B cell (primary cell): Measurements from ENCODE around the gene PGF. TPM values are rescaled to one million over a fixed set of nuclear protein-coding genes. Genes with fewer than 3 reads are reported as not detected.
A peak's percentile ranks its signal among the peaks of the same experiment; 100 is the strongest.

Experiments
- ATAC-seq: fragments of 200-7000 bp; cut with Tn5 transposase; one replicate; pipeline ENCODE4 v1.10.0; 2021; ENCODE audit warnings: low read depth, mild to moderate bottlenecking, moderate number of reproducible peaks, moderate library complexity
- CTCF ChIA-PET: fragments of 350-600 bp; sonication (Branson Sonifier 250); formaldehyde crosslinking; loops from one replicate; lab custom pipeline; 2021; ENCODE audit warnings: antibody characterized with exemption, inconsistent platforms; lab: Charles Lee
- POLR2A ChIA-PET: fragments of 350-600 bp; sonication (Branson Sonifier 250); formaldehyde crosslinking; loops from one replicate; lab custom pipeline; 2021; ENCODE audit warnings: antibody characterized with exemption; lab: Charles Lee
- DNase-seq: peaks from one replicate; pipeline ENCODE4 v3.0.0; 2013
- H2AFZ ChIP-seq: 2 replicates; pipeline ENCODE4 v1.6.1; 2012; ENCODE audit warnings: mild to moderate bottlenecking, low read depth, low read length; ENCODE audit not compliant: insufficient read depth, poor library complexity, severe bottlenecking
- H3K27ac ChIP-seq, 2 donors: 1 replicate in 1 of 2; 2 replicates in 1 of 2; pipeline ENCODE4 v1.5.1; 2012 to 2013; ENCODE audit warnings: low read length in 2 of 2, mild to moderate bottlenecking in 2 of 2, moderate library complexity in 1 of 2
- H3K27me3 ChIP-seq, 4 experiments: fragments of 200-600 bp in 1 of 4; sonication (generic) in 1 of 4; replicated peaks in 1 of 4; 1 replicate in 2 of 4; 2 replicates in 2 of 4; pipeline versions ENCODE4 v1.6.1 to v1.7.0; 2013 to 2016; ENCODE audit warnings: low read length in 3 of 4, mild to moderate bottlenecking in 2 of 4, mixed read lengths in 1 of 4, moderate library complexity in 1 of 4; ENCODE audit not compliant: insufficient read depth in 4 of 4, control insufficient read depth in 3 of 4; ENCODE audit errors: control extremely low read depth in 1 of 4
- H3K36me3 ChIP-seq, 2 experiments: replicated peaks in 1 of 2; 1 replicate in 1 of 2; 2 replicates in 1 of 2; pipeline versions ENCODE4 v1.6.1 to v1.7.1; 2013; ENCODE audit warnings: low read length in 1 of 2; ENCODE audit not compliant: insufficient read depth in 2 of 2, control insufficient read depth in 1 of 2; ENCODE audit errors: control extremely low read depth in 1 of 2, extremely low read depth in 1 of 2
- H3K4me1 ChIP-seq, 2 donors: fragments of 200-600 bp in 1 of 2; sonication (generic) in 1 of 2; 1 replicate in 1 of 2; 2 replicates in 1 of 2; pipeline versions ENCODE4 v1.5.1 to v1.6.1; 2013 to 2017; ENCODE audit warnings: low read length in 2 of 2; ENCODE audit not compliant: control insufficient read depth in 2 of 2, insufficient read depth in 2 of 2
- H3K4me2 ChIP-seq: replicated peaks from 2 replicates; pipeline ENCODE3; 2012; ENCODE audit warnings: mild to moderate bottlenecking, low read depth, low read length; ENCODE audit not compliant: poor library complexity, severe bottlenecking
- H3K4me3 ChIP-seq, 5 experiments: fragments of 200-600 bp in 1 of 5; sonication (generic) in 1 of 5; 1 replicate in 3 of 5; 2 replicates in 2 of 5; pipeline versions ENCODE4 v1.5.1 to v1.7.0; 2011 to 2016; ENCODE audit warnings: low read length in 4 of 5, mild to moderate bottlenecking in 4 of 5, low read depth in 2 of 5, control low read depth in 1 of 5, moderate library complexity in 1 of 5; ENCODE audit not compliant: insufficient read depth in 1 of 5; ENCODE audit errors: control extremely low read depth in 1 of 5, extremely low read depth in 1 of 5
- H3K79me2 ChIP-seq: fragments of 200-600 bp; sonication (generic); one replicate; pipeline ENCODE4 v1.6.0; 2016; ENCODE audit warnings: low read length; ENCODE audit not compliant: control insufficient read depth, insufficient read depth
- H3K9ac ChIP-seq: fragments of 200-600 bp; sonication (generic); 2 replicates; pipeline ENCODE4 v1.6.1; 2017; ENCODE audit warnings: mild to moderate bottlenecking, low read length, moderate library complexity
- H3K9me3 ChIP-seq, 3 donors: one replicate each; pipeline versions ENCODE4 v1.6.1 to v1.7.1; 2013; ENCODE audit warnings: low read length in 2 of 3; ENCODE audit not compliant: control insufficient read depth in 2 of 3, insufficient read depth in 1 of 3; ENCODE audit errors: control extremely low read depth in 1 of 3
- H4K20me1 ChIP-seq: 2 replicates; pipeline ENCODE4 v1.6.0; 2012; ENCODE audit warnings: mild to moderate bottlenecking, low read length; ENCODE audit not compliant: insufficient read depth, control insufficient read depth, poor library complexity, severe bottlenecking
- H3K27ac Mint-ChIP-seq: one replicate; pipeline ENCODE4 v1.8.0; 2021; ENCODE audit warnings: mixed read lengths
- H3K27me3 Mint-ChIP-seq: one replicate; pipeline ENCODE4 v1.8.0; 2021; ENCODE audit warnings: mixed read lengths
- H3K4me1 Mint-ChIP-seq: one replicate; pipeline ENCODE4 v1.8.0; 2021; ENCODE audit warnings: mixed read lengths
- H3K4me3 Mint-ChIP-seq: one replicate; pipeline ENCODE4 v1.8.0; 2021; ENCODE audit warnings: mixed read lengths
- H3K9me3 Mint-ChIP-seq: one replicate; pipeline ENCODE4 v1.8.0; 2022; ENCODE audit warnings: mixed read lengths; ENCODE audit not compliant: insufficient read depth
- CTCF ChIP-seq: fragments of 200-600 bp; IDR thresholded peaks from one replicate; pipeline ENCODE4 v1.8.0; 2022; ENCODE audit warnings: antibody characterized with exemption, mild to moderate bottlenecking
- EZH2 ChIP-seq: IDR thresholded peaks from 2 replicates; pipeline ENCODE4 v1.6.1; 2012; ENCODE audit warnings: borderline replicate concordance, low read depth, mild to moderate bottlenecking, moderate library complexity, low read length; ENCODE audit not compliant: insufficient read depth, poor library complexity, severe bottlenecking
- WGBS: methylation state at CpG from one replicate; pipeline ENCODE4 v1.1.5; 2013; ENCODE audit warnings: missing lambda C conversion rate; ENCODE audit not compliant: insufficient coverage; 5-methylcytosine and 5-hydroxymethylcytosine counted together
- intact Hi-C: fragments of 100-400 bp; cut with micrococcal nuclease; formaldehyde crosslinking; loops from one replicate; pipeline ENCODE4 v1.10.0; 2022
- polyA plus RNA-seq: library from polyadenylated mRNA; depleted of rRNA; stranded (reverse); fragments of >200 nt; gene quantifications from 2 replicates; pipeline ENCODE4 v1.2.3, GENCODE V29; 2012
- total RNA-seq, 2 donors: library from RNA; stranded (reverse); fragments of 120-200 nt in 1 of 2; gene quantifications; 1 replicate in 1 of 2; 2 replicates in 1 of 2; pipeline versions ENCODE4 v1.2.3 to v1.2.4, GENCODE V29; 2013 to 2022

Gene PGF
- total and polyA plus RNA-seq, 2 donors (not counting 1 experiment from before 2014, with no cell fraction given): 0.07 to 0.47 TPM

DNA sequence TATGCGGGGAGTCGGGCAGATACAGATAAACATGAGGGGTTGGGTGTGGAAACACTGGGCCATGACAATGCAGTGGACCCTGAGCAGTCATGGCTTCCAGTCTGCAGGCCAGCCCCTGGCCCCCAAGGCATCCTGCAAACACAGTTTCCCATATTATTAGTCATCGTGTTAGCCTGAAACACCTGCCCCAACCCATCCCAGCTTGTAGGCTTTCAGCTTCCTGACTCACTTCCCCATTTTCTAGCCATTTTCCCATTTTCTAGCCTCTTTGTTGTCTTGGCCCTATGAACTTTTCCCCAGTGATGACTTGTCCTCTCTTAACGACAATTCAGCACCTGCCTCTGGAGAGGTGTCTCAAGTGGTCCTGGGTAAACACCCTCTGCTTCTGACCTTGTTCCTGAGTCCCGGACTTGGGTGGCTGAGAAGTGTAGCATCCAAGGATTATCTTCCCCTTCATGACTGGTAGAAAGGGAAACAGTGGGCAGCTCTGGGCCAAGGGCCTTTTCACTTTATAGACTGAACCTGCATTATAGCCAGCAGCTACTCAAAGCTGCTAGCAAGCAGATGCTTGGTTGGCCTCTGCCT lies 4.3 kb upstream of the PGF start:
- Histone ChIP-seq H3K9me3 (no peaks in the 10 kb centered on the region), H2AFZ (no peak overlapping the region), H3K4me3 (no peak overlapping the region), H3K36me3 (no peaks in the 10 kb centered on the region), H4K20me1 (no peaks in the 10 kb centered on the region), H3K27me3 (peaks cover 0 to 18% (median 4%) of the 10 kb centered on the region in 4 experiments), H3K4me1 (peaks cover 23 to 31% of the 10 kb centered on the region in 2 donors), H3K4me2 (no peak overlapping the region), H3K27ac (no peak overlapping the region), H3K9ac (no peak overlapping the region), H3K79me2 (no peaks in the 10 kb centered on the region)
- H3K4me1 Mint-ChIP-seq: peaks cover 22% of the 10 kb centered on the region
- no peak overlapping the region for H3K4me3 Mint-ChIP-seq
- no peak for ATAC-seq
- ChIA-PET CTCF (interaction anchor here (1.6 kb wide), 1 partner anchor 14 kb away, joined by 5 read pairs; no protein-coding TSS in a partner anchor), POLR2A (no interaction called here)
- intact Hi-C loops: no loop called here
- 79% methylated on average over 4 of the region's 5 CpGs for WGBS
- DNase-seq: no peak
- H3K27me3 Mint-ChIP-seq: peaks cover 3% of the 10 kb centered on the region
- no peak for TF ChIP-seq CTCF
- TF ChIP-seq EZH2: no peak
- no peaks in the 10 kb centered on the region for H3K9me3 Mint-ChIP-seq
- H3K27ac Mint-ChIP-seq: no peak overlapping the region

- Histone ChIP-seq H3K36me3 (no peaks in the 10 kb centered on the region), H3K79me2 (no peaks in the 10 kb centered on the region), H3K4me3 (no peak overlapping the region), H3K9ac (no peak overlapping the region), H3K27me3 (peaks cover 0 to 39% (median 8%) of the 10 kb centered on the region in 4 experiments), H3K4me1 (peaks cover 5 to 12% of the 10 kb centered on the region in 2 donors), H3K27ac (no peak overlapping the region), H3K9me3 (peaks cover 0 to 4% (median 0%) of the 10 kb centered on the region in 3 donors), H4K20me1 (no peaks in the 10 kb centered on the region), H2AFZ (no peak overlapping the region), H3K4me2 (no peak overlapping the region)
- no peaks in the 10 kb centered on the region for H3K9me3 Mint-ChIP-seq
- no peak for ATAC-seq
- intact Hi-C loops: no loop called here
- 95% methylated on average over 17 of the region's 24 CpGs for WGBS
- peaks cover 3% of the 10 kb centered on the region for H3K4me1 Mint-ChIP-seq
- no peak overlapping the region for H3K27ac Mint-ChIP-seq
- TF ChIP-seq CTCF: no peak
- TF ChIP-seq EZH2: no peak
- ChIA-PET POLR2A (no interaction called here), CTCF (interaction anchor here (0.6 kb wide), 1 partner anchor 73 kb away, joined by 3 read pairs; no protein-coding TSS in a partner anchor)
- no peak for DNase-seq
- peak overlapping the region; percentile 36 for H3K4me3 Mint-ChIP-seq
- peaks cover 7% of the 10 kb centered on the region for H3K27me3 Mint-ChIP-seq
Observed at GRCh38 chr14:74956280-74957072, 1.1 kb upstream of the PGF start.
